ENCODE data around the gene MOK. TPM values are rescaled to one million over a fixed set of nuclear protein-coding genes. Genes with fewer than 3 reads are reported as not detected.

The MOK gene
- total RNA-seq, 4 donors from 2014 or later: 1.0 to 23.0 (median 11.9) TPM

DNA sequence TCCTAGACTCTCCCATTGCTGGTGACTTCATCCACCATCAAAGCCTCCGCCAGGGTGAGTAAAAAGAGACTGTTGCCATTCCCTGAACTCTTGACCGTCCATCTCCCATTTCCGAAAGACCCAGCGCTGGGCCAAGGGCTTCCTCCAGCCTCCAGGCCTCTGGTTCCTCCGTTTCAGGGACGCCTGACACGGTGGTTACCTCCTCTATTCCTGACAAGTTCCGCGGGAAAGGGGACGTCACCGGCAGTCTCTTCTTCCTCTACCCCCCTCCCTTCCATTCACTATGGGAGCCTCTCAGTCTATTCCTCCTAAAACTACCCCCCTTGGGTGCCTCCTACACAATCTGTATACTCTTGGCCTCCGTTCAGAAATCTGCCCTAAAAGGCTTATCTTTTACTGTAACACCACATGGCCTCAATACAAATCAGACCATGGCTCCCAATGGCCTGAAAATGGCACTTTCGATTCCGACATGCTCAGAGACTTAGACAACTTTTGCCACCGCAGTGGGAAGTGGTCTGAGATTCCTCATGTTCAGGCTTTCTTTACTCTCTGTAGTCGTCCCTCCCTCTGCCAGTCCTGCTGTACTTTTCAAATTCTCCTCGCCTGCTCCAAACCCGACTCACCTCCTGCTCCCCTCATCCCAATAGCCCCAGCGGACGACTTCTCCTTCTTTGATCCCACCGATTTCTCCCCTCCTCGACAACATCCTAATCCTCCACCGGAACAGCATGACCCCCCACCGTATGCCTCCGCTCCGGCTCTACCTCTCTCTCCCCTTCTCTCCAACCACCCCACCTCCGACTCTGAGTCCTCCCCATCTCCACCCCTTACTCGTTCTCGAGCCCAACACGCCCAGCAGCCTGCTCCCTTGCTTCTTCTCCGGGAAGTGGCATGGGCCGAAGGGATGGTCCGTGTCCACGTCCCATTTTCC, 70.4 kb downstream of the MOK start:
- H3K4me1 ChIP-seq: peaks cover 0 to 3% of the 10 kb centered on the region in 2 donors
- H3K4me3 ChIP-seq: peak overlapping the region in 1 of 2 donors; percentile 6
- no peaks in the 10 kb centered on the region for H3K36me3 ChIP-seq
- H3K9me3 ChIP-seq: no peaks in the 10 kb centered on the region
- TF ChIP-seq, protein P1, sequence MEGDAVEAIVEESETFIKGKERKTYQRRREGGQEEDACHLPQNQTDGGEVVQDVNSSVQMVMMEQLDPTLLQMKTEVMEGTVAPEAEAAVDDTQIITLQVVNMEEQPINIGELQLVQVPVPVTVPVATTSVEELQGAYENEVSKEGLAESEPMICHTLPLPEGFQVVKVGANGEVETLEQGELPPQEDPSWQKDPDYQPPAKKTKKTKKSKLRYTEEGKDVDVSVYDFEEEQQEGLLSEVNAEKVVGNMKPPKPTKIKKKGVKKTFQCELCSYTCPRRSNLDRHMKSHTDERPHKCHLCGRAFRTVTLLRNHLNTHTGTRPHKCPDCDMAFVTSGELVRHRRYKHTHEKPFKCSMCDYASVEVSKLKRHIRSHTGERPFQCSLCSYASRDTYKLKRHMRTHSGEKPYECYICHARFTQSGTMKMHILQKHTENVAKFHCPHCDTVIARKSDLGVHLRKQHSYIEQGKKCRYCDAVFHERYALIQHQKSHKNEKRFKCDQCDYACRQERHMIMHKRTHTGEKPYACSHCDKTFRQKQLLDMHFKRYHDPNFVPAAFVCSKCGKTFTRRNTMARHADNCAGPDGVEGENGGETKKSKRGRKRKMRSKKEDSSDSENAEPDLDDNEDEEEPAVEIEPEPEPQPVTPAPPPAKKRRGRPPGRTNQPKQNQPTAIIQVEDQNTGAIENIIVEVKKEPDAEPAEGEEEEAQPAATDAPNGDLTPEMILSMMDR (IDR thresholded peaks at IDR 0.05): no peak
- TF ChIP-seq POLR2A (IDR thresholded peaks at IDR 0.05): no peak
- H3K27me3 ChIP-seq: no peaks in the 10 kb centered on the region
- peak in 1 of 2 donors; percentile 34 for DNase-seq
- intact Hi-C loops (cut with DNase I; ENCODE audit: low total_unique reads): loop anchor here (10.0 kb wide), 1 partner anchor 80 kb away; the partner anchor contains the start of gene ZNF839
- H3K27ac ChIP-seq: peak overlapping the region; percentile 38 to 52

DNA sequence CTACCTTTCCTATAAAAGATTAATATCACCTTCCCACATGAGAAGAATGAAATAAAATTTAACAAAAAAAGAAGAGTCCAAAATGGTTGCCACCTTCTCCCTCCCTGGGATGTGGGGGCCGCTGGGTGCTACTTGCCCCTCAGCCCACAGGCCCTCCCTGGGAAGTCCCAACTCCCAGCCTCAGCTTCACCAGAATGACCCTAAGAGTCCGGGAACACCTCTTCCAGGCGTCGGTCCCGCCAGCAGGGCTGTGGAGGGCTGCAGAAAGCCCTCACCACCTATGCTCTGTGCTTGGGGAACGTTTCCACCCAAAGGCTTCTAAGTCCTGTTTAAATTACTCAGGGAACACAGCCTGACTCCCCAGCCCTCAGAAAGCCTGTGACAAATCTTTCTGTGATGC, 71.9 kb downstream of the MOK start:
- no peak for DNase-seq
- no peak for TF ChIP-seq POLR2A (IDR thresholded peaks at IDR 0.05)
- TF ChIP-seq, protein P1 (IDR thresholded peaks at IDR 0.05): no peak
- no peaks in the 10 kb centered on the region for H3K9me3 ChIP-seq
- no peak overlapping the region for H3K27ac ChIP-seq
- no peaks in the 10 kb centered on the region for H3K27me3 ChIP-seq
- no peaks in the 10 kb centered on the region for H3K36me3 ChIP-seq
- intact Hi-C loops (cut with DNase I; ENCODE audit: low total_unique reads): loop anchor here (10.0 kb wide), 1 partner anchor 82 kb away; the partner anchor contains the start of gene ZNF839
- no peak overlapping the region for H3K4me3 ChIP-seq
- H3K4me1 ChIP-seq: peaks cover 0 to 3% of the 10 kb centered on the region in 2 donors

DNA sequence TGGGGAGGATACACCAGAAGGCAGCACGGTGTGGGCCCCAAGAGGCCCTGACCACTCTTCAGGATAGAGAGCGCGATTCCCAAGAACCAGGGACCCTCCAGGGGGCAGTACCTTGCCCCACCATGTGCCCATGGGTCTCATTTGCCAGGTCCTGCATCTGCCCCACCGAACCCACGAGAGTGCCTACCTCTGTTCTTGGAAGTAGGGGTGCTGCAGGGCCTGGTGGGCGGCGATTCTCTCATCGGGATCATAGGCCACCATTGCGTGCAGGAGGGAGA, 72.7 kb downstream of the MOK start:
- no peak overlapping the region for H3K27ac ChIP-seq
- no peaks in the 10 kb centered on the region for H3K9me3 ChIP-seq
- H3K4me3 ChIP-seq: no peak overlapping the region
- no peaks in the 10 kb centered on the region for H3K27me3 ChIP-seq
- no peaks in the 10 kb centered on the region for H3K36me3 ChIP-seq
- TF ChIP-seq, protein P1 (IDR thresholded peaks at IDR 0.05): no peak
- TF ChIP-seq POLR2A (IDR thresholded peaks at IDR 0.05): no peak
- intact Hi-C loops (cut with DNase I; ENCODE audit: low total_unique reads): loop anchor here (10.0 kb wide), 1 partner anchor 83 kb away; the partner anchor contains the start of gene ZNF839
- DNase-seq: no peak
- peaks cover 0 to 3% of the 10 kb centered on the region in 2 donors for H3K4me1 ChIP-seq

DNA sequence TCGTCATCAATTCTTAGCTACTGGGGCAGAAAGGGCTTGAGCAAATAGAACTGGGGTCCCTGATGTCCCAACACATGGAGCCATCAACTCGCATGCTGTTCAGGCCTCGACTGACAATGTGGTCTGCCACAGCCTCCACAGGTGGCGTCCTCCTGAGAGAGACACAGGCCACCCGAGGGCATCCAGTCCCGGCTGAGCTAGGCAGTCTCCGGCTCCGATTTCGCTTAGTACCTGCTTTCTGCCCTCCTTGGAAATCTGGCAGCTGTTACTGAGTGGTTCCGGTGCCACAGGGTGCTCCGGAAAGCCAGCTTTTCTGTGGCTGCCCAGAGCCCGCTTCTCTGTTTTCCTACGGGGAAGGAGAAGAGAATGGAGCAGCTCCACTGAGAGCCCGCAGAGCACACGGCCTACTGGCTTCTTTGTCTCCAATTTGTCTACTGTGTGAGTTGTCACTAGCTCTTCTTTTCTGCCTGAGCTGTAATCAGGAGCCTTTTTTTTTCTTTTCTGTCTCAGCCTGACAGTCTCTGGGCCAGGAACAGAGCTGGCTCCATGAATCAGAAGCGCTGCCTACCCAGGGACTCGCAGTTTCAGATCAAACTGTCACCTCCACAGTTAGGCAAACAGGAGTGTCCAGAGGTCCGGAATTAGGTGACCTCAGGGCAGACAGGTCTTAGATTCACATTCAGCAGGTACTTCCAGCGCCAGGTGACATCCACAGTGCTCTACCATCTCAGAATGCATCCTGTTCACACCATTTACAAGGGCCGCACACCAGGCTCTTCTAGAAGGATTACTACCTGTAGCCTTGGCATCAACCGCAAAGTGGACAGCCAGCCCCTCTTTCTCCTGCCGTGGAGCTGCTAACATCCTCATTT, 73.3 kb downstream of the MOK start:
- intact Hi-C loops (cut with DNase I; ENCODE audit: low total_unique reads): loop anchor here (10.0 kb wide), 1 partner anchor 83 kb away; the partner anchor contains the start of gene ZNF839
- H3K9me3 ChIP-seq: no peaks in the 10 kb centered on the region
- H3K27ac ChIP-seq: no peak overlapping the region
- no peaks in the 10 kb centered on the region for H3K27me3 ChIP-seq
- no peaks in the 10 kb centered on the region for H3K36me3 ChIP-seq
- TF ChIP-seq, protein P1 (IDR thresholded peaks at IDR 0.05): no peak
- no peak for TF ChIP-seq POLR2A (IDR thresholded peaks at IDR 0.05)
- peaks cover 0 to 3% of the 10 kb centered on the region in 2 donors for H3K4me1 ChIP-seq
- DNase-seq: no peak
- H3K4me3 ChIP-seq: no peak overlapping the region

Data from uterus (tissue), 4 donors.